Testis (tissue), 3 donors: ENCODE results near the gene FAM222B. TPM values are rescaled to one million over a fixed set of nuclear protein-coding genes. Genes with fewer than 3 reads are reported as not detected.

Source experiments
- DNase-seq: peaks from one replicate; pipeline ENCODE4 v3.0.0-alpha.2; 2019
- H3K27ac ChIP-seq, 2 donors: fragments of 200-600 bp; sonication (generic); one replicate each; pipeline ENCODE4 v1.5.1; 2019
- H3K27me3 ChIP-seq: fragments of 200-600 bp; sonication (generic); one replicate; pipeline ENCODE4 v1.5.1; 2019
- H3K36me3 ChIP-seq: fragments of 200-600 bp; sonication (generic); one replicate; pipeline ENCODE4 v1.5.1; 2017; ENCODE audit warnings: low read depth; ENCODE audit errors: missing control alignments
- H3K4me1 ChIP-seq: fragments of 200-600 bp; sonication (generic); one replicate; pipeline ENCODE4 v1.5.1; 2019
- H3K4me3 ChIP-seq, 2 donors: fragments of 200-600 bp; sonication (generic); one replicate each; pipeline ENCODE4 v1.5.1; 2017 to 2019
- H3K9me3 ChIP-seq: fragments of 200-600 bp; sonication (generic); one replicate; pipeline ENCODE4 v1.5.1; 2017
- CTCF ChIP-seq, 3 experiments: fragments of 450-650 bp in 2 of 3; fragments of 200-600 bp in 1 of 3; sonication (generic) in 1 of 3; IDR thresholded peaks; one replicate each; pipeline ENCODE4 v1.5.1; 2016 to 2019; ENCODE audit warnings: antibody characterized with exemption in 3 of 3, mild to moderate bottlenecking in 2 of 3, moderate library complexity in 1 of 3
- POLR2A ChIP-seq: fragments of 450-650 bp; IDR thresholded peaks from one replicate; pipeline ENCODE4 v1.6.1; 2017; ENCODE audit warnings: antibody characterized with exemption, mild to moderate bottlenecking, moderate library complexity
- WGBS, 2 donors: methylation state at CpG; one replicate each; pipeline ENCODE4 v1.1.5; 2018; 5-methylcytosine and 5-hydroxymethylcytosine counted together
- intact Hi-C: fragments of 100-400 bp; cut with DNase I; formaldehyde crosslinking; loops from one replicate; pipeline ENCODE4 v1.15.1; 2023; ENCODE audit warnings: low total_unique reads
- polyA plus RNA-seq: library from polyadenylated mRNA; stranded (reverse); fragments of 350-450 nt; fragmentation: Illumina TruSeq; extraction: RNeasy Lipid Tissue Mini Kit (QIAGEN cat#74804); gene quantifications from one replicate; pipeline ENCODE4 v1.2.3, GENCODE V29; 2014; ENCODE audit warnings: low read depth, low replicate concordance; ENCODE audit not compliant: insufficient read depth
- total RNA-seq, 2 donors: library from RNA; depleted of rRNA; stranded (reverse); fragments of >200 nt; gene quantifications; one replicate each; pipeline ENCODE4 v1.2.3, GENCODE V29; 2016

Gene FAM222B
- total and polyA plus RNA-seq, 3 donors from 2014 or later: 69.6 to 84.5 (median 74.5) TPM

- Histone ChIP-seq H3K36me3 (no peaks in the 10 kb centered on the region), H3K27ac (no peak overlapping the region), H3K4me3 (no peak overlapping the region), H3K27me3 (no peaks in the 10 kb centered on the region), H3K9me3 (no peaks in the 10 kb centered on the region), H3K4me1 (peaks cover 45% of the 10 kb centered on the region)
- DNase-seq: no peak
- TF ChIP-seq POLR2A (no peak), CTCF (IDR thresholded peaks at IDR 0.05) (no peak)
- intact Hi-C loops: no loop called here
- 90 to 92% methylated on average over 2 to 3 of the region's 3 CpGs for WGBS, 2 donors
These were observed 128.3 kb downstream of the FAM222B start for GRCh38 chr17:28714281-28714680.

GRCh38 chr17:28712705-28713415 is 129.7 kb downstream of the FAM222B start:
- no peak for TF ChIP-seq CTCF (IDR thresholded peaks at IDR 0.05)
- no peak for TF ChIP-seq POLR2A
- intact Hi-C loops: no loop called here

GRCh38 chr17:28712032-28712704 is 130.4 kb downstream of the FAM222B start:
- intact Hi-C loops: no loop called here
- H3K4me3 ChIP-seq: peak overlapping the region; percentile 64 to 73
- DNase-seq: peak; percentile 36

More at GRCh38 chr17:28712705-28713415, 129.7 kb downstream of the FAM222B start:
- no peaks in the 10 kb centered on the region for H3K36me3 ChIP-seq
- no peak for DNase-seq
- no peaks in the 10 kb centered on the region for H3K27me3 ChIP-seq
- H3K4me3 ChIP-seq: peak overlapping the region in 1 of 2 donors; percentile 73
- H3K9me3 ChIP-seq: no peaks in the 10 kb centered on the region
- peaks cover 31% of the 10 kb centered on the region for H3K4me1 ChIP-seq
- WGBS, 2 donors: 48 to 73% methylated on average over 7 of the region's 7 CpGs
- H3K27ac ChIP-seq: peak overlapping the region in 1 of 2 donors; percentile 94

GRCh38 chr17:28711723-28712031 is 130.9 kb downstream of the FAM222B start, which contains the start of gene PROCA1:
TSS of gene PROCA1 (minus strand) at chr17:28711888. CDS start at chr17:28711660, 228 bp downstream.
- DNase-seq: no peak
- Histone ChIP-seq H3K9me3 (no peaks in the 10 kb centered on the region), H3K4me3 (peak within 1 kb of the TSS; percentile 64 to 73), H3K27me3 (no peaks in the 10 kb centered on the region), H3K27ac (peak within 1 kb of the TSS; percentile 82 to 94), H3K36me3 (no peaks in the 10 kb centered on the region), H3K4me1 (peaks cover 26% of the 10 kb centered on the region)
- intact Hi-C loops: no loop called here
- TF ChIP-seq CTCF (IDR thresholded peaks at IDR 0.05) (no peak), POLR2A (no peak)
- 1 to 3% methylated on average over 18 to 20 of the region's 20 CpGs for WGBS, 2 donors

More at GRCh38 chr17:28712032-28712704, 130.4 kb downstream of the FAM222B start:
- no peaks in the 10 kb centered on the region for H3K27me3 ChIP-seq
- no peaks in the 10 kb centered on the region for H3K9me3 ChIP-seq
- peaks cover 29% of the 10 kb centered on the region for H3K4me1 ChIP-seq
- WGBS, 2 donors: 38 to 39% methylated on average over 34 of the region's 34 CpGs
- no peak for TF ChIP-seq CTCF (IDR thresholded peaks at IDR 0.05)
- no peak for TF ChIP-seq POLR2A
- H3K27ac ChIP-seq: peak overlapping the region; percentile 82 to 94
- no peaks in the 10 kb centered on the region for H3K36me3 ChIP-seq
